ENCODE data around the gene MRPL11. TPM values are rescaled to one million over a fixed set of nuclear protein-coding genes. Genes with fewer than 3 reads are reported as not detected.

MRPL11 gene
- polyA plus RNA-seq, 1 donor (not counting 4 experiments of a cell fraction or from before 2014, with no cell fraction given) = 51.7 TPM

DNA sequence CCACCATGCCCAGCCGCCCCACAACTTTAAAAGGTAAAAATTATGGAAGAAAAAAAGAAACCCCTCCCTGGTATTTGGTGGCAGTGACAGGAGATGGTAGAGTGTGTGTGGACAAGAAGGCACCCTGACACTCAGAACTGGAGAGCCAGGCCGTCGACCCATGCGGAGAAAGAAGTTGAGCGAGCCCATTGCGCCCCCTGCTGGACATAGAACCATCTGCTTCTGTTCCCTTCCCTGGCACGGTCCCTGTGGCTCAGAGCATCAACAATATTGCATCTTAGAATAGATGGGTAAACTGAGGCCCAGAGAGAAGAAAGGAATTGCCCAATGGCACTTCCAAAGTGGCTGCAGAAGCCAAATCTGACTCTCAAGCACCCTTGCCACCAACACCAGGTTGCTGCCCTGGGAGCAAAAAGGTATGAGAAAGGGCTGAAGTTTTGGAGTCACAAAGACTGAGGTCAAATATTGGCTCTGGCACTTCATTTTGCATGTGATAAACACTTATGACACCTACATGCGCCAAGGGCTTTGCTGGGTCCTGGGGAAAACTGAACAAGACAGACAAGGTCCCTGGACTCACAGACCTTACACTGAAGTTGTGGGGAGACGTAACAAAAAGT lies 8.6 kb downstream of the MRPL11 start:
- Histone ChIP-seq H3K27ac (ENCODE audit: control insufficient read depth, insufficient read depth, low read length) (no peak overlapping the region), H3K36me3 (ENCODE audit: control insufficient read depth in 2 of 2, extremely low read depth in 1 of 2, insufficient read depth in 2 of 2, low read length in 2 of 2) (peaks cover 0 to 4% of the 10 kb centered on the region in 2 experiments), H2AFZ (ENCODE audit: control insufficient read depth, low read length) (no peak overlapping the region), H4K20me1 (ENCODE audit: control insufficient read depth, extremely low read depth, insufficient read depth, low read length) (no peaks in the 10 kb centered on the region), H3K9me1 (ENCODE audit: control insufficient read depth, extremely low read depth, insufficient read depth, low read length) (no peaks in the 10 kb centered on the region), H3K9ac (ENCODE audit: control insufficient read depth, extremely low read depth, insufficient read depth, low read length) (no peak overlapping the region), H3K4me2 (ENCODE audit: control insufficient read depth, extremely low read depth, insufficient read depth, low read depth, low read length) (no peak overlapping the region), H3K4me1 (ENCODE audit: control insufficient read depth, extremely low read depth, insufficient read depth, low read length) (no peaks in the 10 kb centered on the region), H3K79me2 (ENCODE audit: control insufficient read depth, insufficient read depth, low read length) (no peaks in the 10 kb centered on the region), H3K9me3 (ENCODE audit: control insufficient read depth, low read depth, low read length) (no peaks in the 10 kb centered on the region), H3K27me3 (ENCODE audit: control insufficient read depth, extremely low read depth, insufficient read depth, low read length) (no peaks in the 10 kb centered on the region), H3K4me3 (ENCODE audit: control insufficient read depth in 2 of 3, extremely low read depth in 1 of 3, insufficient read depth in 2 of 3, low read depth in 1 of 3, low read length in 3 of 3) (no peak overlapping the region)
- dilution Hi-C loops (cut with MboI; ENCODE audit: extremely low pct_ligation_motif_present, low sequenced_read_pairs) = no loop called here
- FAIRE-seq = peak; percentile 29
- DNase-seq (ENCODE audit: low read depth, low spot score) = no peak
- no peak for TF ChIP-seq EZH2 (IDR thresholded peaks at IDR 0.05; ENCODE audit: low read length)
- TF ChIP-seq, protein P1, sequence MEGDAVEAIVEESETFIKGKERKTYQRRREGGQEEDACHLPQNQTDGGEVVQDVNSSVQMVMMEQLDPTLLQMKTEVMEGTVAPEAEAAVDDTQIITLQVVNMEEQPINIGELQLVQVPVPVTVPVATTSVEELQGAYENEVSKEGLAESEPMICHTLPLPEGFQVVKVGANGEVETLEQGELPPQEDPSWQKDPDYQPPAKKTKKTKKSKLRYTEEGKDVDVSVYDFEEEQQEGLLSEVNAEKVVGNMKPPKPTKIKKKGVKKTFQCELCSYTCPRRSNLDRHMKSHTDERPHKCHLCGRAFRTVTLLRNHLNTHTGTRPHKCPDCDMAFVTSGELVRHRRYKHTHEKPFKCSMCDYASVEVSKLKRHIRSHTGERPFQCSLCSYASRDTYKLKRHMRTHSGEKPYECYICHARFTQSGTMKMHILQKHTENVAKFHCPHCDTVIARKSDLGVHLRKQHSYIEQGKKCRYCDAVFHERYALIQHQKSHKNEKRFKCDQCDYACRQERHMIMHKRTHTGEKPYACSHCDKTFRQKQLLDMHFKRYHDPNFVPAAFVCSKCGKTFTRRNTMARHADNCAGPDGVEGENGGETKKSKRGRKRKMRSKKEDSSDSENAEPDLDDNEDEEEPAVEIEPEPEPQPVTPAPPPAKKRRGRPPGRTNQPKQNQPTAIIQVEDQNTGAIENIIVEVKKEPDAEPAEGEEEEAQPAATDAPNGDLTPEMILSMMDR (optimal IDR thresholded peaks at IDR 0.05 in 1 of 3, IDR thresholded peaks at IDR 0.05 in 1 of 3, conservative IDR thresholded peaks at IDR 0.05 in 1 of 3; ENCODE audit: extremely low read depth in 1 of 3, insufficient read depth in 2 of 3, low read length in 3 of 3) = peak; percentile 82 to 95 (median 84)

- H3K4me1 ChIP-seq (ENCODE audit: control insufficient read depth, extremely low read depth, insufficient read depth, low read length) = no peaks in the 10 kb centered on the region
- no peak for DNase-seq (ENCODE audit: low read depth, low spot score)
- H4K20me1 ChIP-seq (ENCODE audit: control insufficient read depth, extremely low read depth, insufficient read depth, low read length) = no peaks in the 10 kb centered on the region
- no peaks in the 10 kb centered on the region for H3K79me2 ChIP-seq (ENCODE audit: control insufficient read depth, insufficient read depth, low read length)
- dilution Hi-C loops (cut with MboI; ENCODE audit: extremely low pct_ligation_motif_present, low sequenced_read_pairs) = no loop called here
- H3K36me3 ChIP-seq (ENCODE audit: control insufficient read depth in 2 of 2, extremely low read depth in 1 of 2, insufficient read depth in 2 of 2, low read length in 2 of 2) = peaks cover 0 to 2% of the 10 kb centered on the region in 2 experiments
- no peak overlapping the region for H2AFZ ChIP-seq (ENCODE audit: control insufficient read depth, low read length)
- TF ChIP-seq, protein P1 (optimal IDR thresholded peaks at IDR 0.05 in 1 of 3, IDR thresholded peaks at IDR 0.05 in 1 of 3, conservative IDR thresholded peaks at IDR 0.05 in 1 of 3; ENCODE audit: extremely low read depth in 1 of 3, insufficient read depth in 2 of 3, low read length in 3 of 3) = no peak
- TF ChIP-seq EZH2 (IDR thresholded peaks at IDR 0.05; ENCODE audit: low read length) = no peak
- no peak overlapping the region for H3K9ac ChIP-seq (ENCODE audit: control insufficient read depth, extremely low read depth, insufficient read depth, low read length)
- H3K9me1 ChIP-seq (ENCODE audit: control insufficient read depth, extremely low read depth, insufficient read depth, low read length) = no peaks in the 10 kb centered on the region
- H3K9me3 ChIP-seq (ENCODE audit: control insufficient read depth, low read depth, low read length) = no peaks in the 10 kb centered on the region
- H3K27me3 ChIP-seq (ENCODE audit: control insufficient read depth, extremely low read depth, insufficient read depth, low read length) = no peaks in the 10 kb centered on the region
- H3K27ac ChIP-seq (ENCODE audit: control insufficient read depth, insufficient read depth, low read length) = no peak overlapping the region
- FAIRE-seq = no peak
- no peak overlapping the region for H3K4me2 ChIP-seq (ENCODE audit: control insufficient read depth, extremely low read depth, insufficient read depth, low read depth, low read length)
- no peak overlapping the region for H3K4me3 ChIP-seq (ENCODE audit: control insufficient read depth in 2 of 3, extremely low read depth in 1 of 3, insufficient read depth in 2 of 3, low read depth in 1 of 3, low read length in 3 of 3)
These were observed 9.7 kb downstream of the MRPL11 start for GRCh38 chr11:66428933-66429332.
